HepG2 (cell line): ENCODE data around the gene NFATC3. TPM values are rescaled to one million over a fixed set of nuclear protein-coding genes. Genes with fewer than 3 reads are reported as not detected.

Experiments
- ARID2 ChIP-seq: sonication (generic); formaldehyde crosslinking; IDR thresholded peaks from 2 replicates; pipeline ENCODE4 v1.8.1; 2022; ENCODE audit warnings: mild to moderate bottlenecking, missing genetic modification reagents, borderline replicate concordance
- ASH2L ChIP-seq: fragments of 300-600, 200-600 bp; sonication (generic); IDR thresholded peaks from 2 replicates; pipeline ENCODE4 v1.7.0; 2017; ENCODE audit warnings: low read depth, mild to moderate bottlenecking, moderate library complexity, mixed read lengths, low read length; ENCODE audit not compliant: insufficient read length
- EEA1 ChIP-seq: sonication (generic); formaldehyde crosslinking; IDR thresholded peaks from 2 replicates; pipeline ENCODE4 v1.5.1; 2020; ENCODE audit warnings: mild to moderate bottlenecking, missing genetic modification reagents, borderline replicate concordance
- GLI4 ChIP-seq: sonication (generic); formaldehyde crosslinking; IDR thresholded peaks from 2 replicates; pipeline ENCODE4 v1.5.1; 2020; ENCODE audit warnings: missing genetic modification reagents, mild to moderate bottlenecking, moderate library complexity, borderline replicate concordance
- HIC2 ChIP-seq: sonication (generic); formaldehyde crosslinking; IDR thresholded peaks from 2 replicates; pipeline ENCODE4 v1.9.0; 2022; ENCODE audit warnings: low read depth, missing genetic modification reagents
- HNRNPUL1 ChIP-seq: fragments of 200-400 bp; formaldehyde crosslinking; IDR thresholded peaks from 2 replicates; pipeline ENCODE4 v1.6.1; 2017; ENCODE audit warnings: low read depth, mild to moderate bottlenecking, low read length, moderate library complexity
- IKZF5 ChIP-seq: IDR thresholded peaks from 2 replicates; pipeline ENCODE4 v1.6.1; 2018; ENCODE audit warnings: missing genetic modification reagents, mild to moderate bottlenecking, missing compliant biosample characterization
- KLF16 ChIP-seq, 2 experiments: sonication (generic) in 1 of 2; formaldehyde crosslinking in 1 of 2; IDR thresholded peaks; 2 replicates each; pipeline versions ENCODE4 v1.6.1 to v1.8.0; 2016 to 2023; ENCODE audit warnings: missing genetic modification reagents in 2 of 2, missing compliant biosample characterization in 1 of 2
- KMT2A ChIP-seq: sonication (generic); formaldehyde crosslinking; IDR thresholded peaks from 2 replicates; pipeline ENCODE4 v1.4.0; 2020; ENCODE audit warnings: missing genetic modification reagents
- MXD4 ChIP-seq: IDR thresholded peaks from 2 replicates; pipeline ENCODE4 v1.6.1; 2016; ENCODE audit warnings: mild to moderate bottlenecking, missing biosample characterization, missing genetic modification reagents
- NCOR1 ChIP-seq: fragments of 200-600 bp; sonication (generic); IDR thresholded peaks from 2 replicates; pipeline ENCODE4 v1.7.0; 2017; ENCODE audit warnings: antibody characterized with exemption, low read length, borderline replicate concordance
- POLR2A ChIP-seq, 2 experiments: IDR thresholded peaks; 2 replicates each; pipeline ENCODE4 v1.6.1; 2011; ENCODE audit warnings: low read depth in 2 of 2, low read length in 2 of 2, mild to moderate bottlenecking in 1 of 2, moderate library complexity in 1 of 2; ENCODE audit not compliant: insufficient read depth in 1 of 2
- REPIN1 ChIP-seq: sonication (generic); formaldehyde crosslinking; IDR thresholded peaks from 2 replicates; pipeline ENCODE4 v1.8.0; 2022; ENCODE audit warnings: missing genetic modification reagents, low read depth, mild to moderate bottlenecking, borderline replicate concordance
- SOX5 ChIP-seq: IDR thresholded peaks from 2 replicates; pipeline ENCODE4 v1.6.1; 2016; ENCODE audit warnings: borderline replicate concordance
- ZFP1 ChIP-seq: IDR thresholded peaks from 2 replicates; pipeline ENCODE4 v1.6.1; 2016
- ZMYM3 ChIP-seq: sonication (generic); formaldehyde crosslinking; IDR thresholded peaks from 2 replicates; pipeline ENCODE4 v1.5.1; 2020; ENCODE audit warnings: mild to moderate bottlenecking, missing genetic modification reagents
- ZNF232 ChIP-seq: sonication (generic); formaldehyde crosslinking; IDR thresholded peaks from 2 replicates; pipeline ENCODE4 v1.4.0; 2020; ENCODE audit warnings: missing genetic modification reagents, borderline replicate concordance
- ZNF256 ChIP-seq: sonication (generic); formaldehyde crosslinking; conservative IDR thresholded peaks from 2 replicates; pipeline ENCODE4 v1.4.0; 2020; ENCODE audit warnings: missing genetic modification reagents
- ZNF274 ChIP-seq: sonication (generic); formaldehyde crosslinking; IDR thresholded peaks from 2 replicates; pipeline ENCODE4 v1.5.1; 2020; ENCODE audit warnings: mild to moderate bottlenecking, missing genetic modification reagents
- ZNF3 ChIP-seq: IDR thresholded peaks from 2 replicates; pipeline ENCODE4 v1.7.0; 2017; ENCODE audit warnings: inconsistent platforms
- ZNF572 ChIP-seq: sonication (generic); formaldehyde crosslinking; IDR thresholded peaks from 2 replicates; pipeline ENCODE4 v1.5.1; 2020; ENCODE audit warnings: mild to moderate bottlenecking, missing genetic modification reagents
- ZNF615 ChIP-seq: sonication (generic); formaldehyde crosslinking; IDR thresholded peaks from 2 replicates; pipeline ENCODE4 v1.5.0; 2020; ENCODE audit warnings: mild to moderate bottlenecking, missing genetic modification reagents, borderline replicate concordance
- polyA plus RNA-seq, 8 experiments: library from polyadenylated mRNA; depleted of rRNA in 3 of 8; stranded (reverse) in 7 of 8; unstranded in 1 of 8; fragments of >200 nt; fragmentation: Illumina TruSeq in 4 of 8; extraction: Trizol in 4 of 8; gene quantifications; 2 replicates each; pipeline versions ENCODE4 v1.2.1 to v1.2.3, GENCODE V29; 2011 to 2016; ENCODE audit warnings: low read depth in 4 of 8, missing spikeins in 1 of 8, mixed read lengths in 1 of 8; ENCODE audit not compliant: insufficient read depth in 1 of 8
- total RNA-seq, 5 experiments: library from RNA; depleted of rRNA; stranded (reverse); fragments of >200 nt; fragmentation: Illumina TruSeq; extraction: Trizol; gene quantifications; 2 replicates each; pipeline ENCODE4 v1.2.3, GENCODE V29; 2016; ENCODE audit warnings: low read depth in 1 of 5
- TF ChIP-seq, protein P1 (sequence below): sonication (generic); formaldehyde crosslinking; IDR thresholded peaks from 2 replicates; pipeline ENCODE4 v1.4.0; 2020; ENCODE audit warnings: mild to moderate bottlenecking, missing genetic modification reagents
- TF ChIP-seq, protein P2 (sequence below): IDR thresholded peaks from 2 replicates; pipeline ENCODE4 v1.6.1; 2016; ENCODE audit warnings: missing compliant biosample characterization, missing genetic modification reagents, borderline replicate concordance

Gene NFATC3
- total and polyA plus RNA-seq, 2 of the 13 experiments (the other 11 are each of a cell fraction or from before 2014, with no cell fraction given), result 52.6 to 62.7 TPM

DNA sequence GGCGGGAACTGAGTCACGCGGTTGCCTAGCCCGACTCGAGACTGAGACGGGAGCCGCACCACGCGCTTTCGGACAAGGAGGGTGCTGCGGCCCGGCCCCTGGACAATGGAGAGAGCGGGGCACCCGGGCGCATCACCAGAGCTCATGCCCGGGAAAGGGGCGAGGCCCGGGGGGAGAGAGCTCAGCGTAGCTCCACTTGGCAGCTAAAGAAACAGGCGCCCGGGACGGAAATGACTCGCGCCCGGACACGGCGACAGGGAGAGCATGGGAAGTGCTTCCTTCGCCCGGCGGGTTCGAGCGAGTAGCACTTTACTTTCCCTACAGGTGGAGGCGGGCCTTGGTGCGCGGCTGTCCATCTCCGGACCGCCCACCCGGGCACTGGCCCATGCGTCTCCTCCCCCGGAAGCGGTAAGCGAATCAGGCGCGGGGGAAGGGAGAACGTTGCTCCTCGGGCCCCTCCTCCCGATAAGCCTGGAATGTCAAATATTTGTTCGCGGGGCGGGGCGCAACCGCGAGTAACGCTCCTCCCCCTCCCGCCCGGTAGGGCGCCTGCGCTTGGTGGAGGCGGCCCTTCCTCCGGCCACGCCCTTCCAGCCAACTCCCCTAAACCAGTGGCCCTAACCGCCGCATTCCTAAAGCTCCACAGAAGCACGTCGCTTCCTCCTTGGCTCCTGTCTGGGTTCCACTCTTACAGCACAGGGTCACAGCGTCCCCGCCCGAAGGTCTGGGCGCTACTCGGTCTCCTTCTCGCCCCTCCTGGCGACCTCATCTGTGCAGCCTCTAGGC lies 152.3 kb downstream of the NFATC3 start (continued):
- TF ChIP-seq HIC2 (CRISPR knock-in tag) (peak; percentile 69; the same call in 1 of the 2 replicates), IKZF5 (CRISPR knock-in tag) (peak; percentile 92), EEA1 (CRISPR knock-in tag) (0 out of 2 replicates have a peak, but pooled peaks have one; percentile 35), KLF16 (CRISPR knock-in tag; IDR thresholded peaks at IDR 0.05) (peak in 1 of 2 experiments; percentile 83; a peak in 1 of 4 replicates), NCOR1 (peak; percentile 50; the same call in 1 of the 2 replicates), ZNF3 (CRISPR knock-in tag) (no peak), POLR2A (IDR thresholded peaks at IDR 0.05; ENCODE audit: insufficient read depth in 1 of 2, low read depth in 2 of 2, low read length in 2 of 2) (peak in 1 of 2 experiments; percentile 91; a peak in 2 of 4 replicates), REPIN1 (CRISPR knock-in tag) (peak; percentile 67; the same call in 1 of the 2 replicates), ASH2L (peak; percentile 62), ZNF572 (CRISPR knock-in tag) (peak; percentile 82; the same call in 1 of the 2 replicates), ZNF274 (CRISPR knock-in tag) (peak; percentile 80; the same call in 1 of the 2 replicates), ZNF232 (CRISPR knock-in tag) (peak; percentile 93), ZMYM3 (CRISPR knock-in tag) (peak; percentile 43; the same call in 1 of the 2 replicates), SOX5 (CRISPR knock-in tag) (peak; percentile 88; the same call in 1 of the 2 replicates), ZNF256 (CRISPR knock-in tag) (peak; percentile 66; the same call in 1 of the 2 replicates), HNRNPUL1 (no peak), ZNF615 (CRISPR knock-in tag) (peak; percentile 50; the same call in 1 of the 2 replicates), ARID2 (no peak), MXD4 (CRISPR knock-in tag) (peak; percentile 77), KMT2A (CRISPR knock-in tag) (peak; percentile 76; the same call in 1 of the 2 replicates), GLI4 (CRISPR knock-in tag) (peak; percentile 39; the same call in 1 of the 2 replicates), ZFP1 (CRISPR knock-in tag) (peak; percentile 67; the same call in 1 of the 2 replicates)
- TF ChIP-seq, protein P1, sequence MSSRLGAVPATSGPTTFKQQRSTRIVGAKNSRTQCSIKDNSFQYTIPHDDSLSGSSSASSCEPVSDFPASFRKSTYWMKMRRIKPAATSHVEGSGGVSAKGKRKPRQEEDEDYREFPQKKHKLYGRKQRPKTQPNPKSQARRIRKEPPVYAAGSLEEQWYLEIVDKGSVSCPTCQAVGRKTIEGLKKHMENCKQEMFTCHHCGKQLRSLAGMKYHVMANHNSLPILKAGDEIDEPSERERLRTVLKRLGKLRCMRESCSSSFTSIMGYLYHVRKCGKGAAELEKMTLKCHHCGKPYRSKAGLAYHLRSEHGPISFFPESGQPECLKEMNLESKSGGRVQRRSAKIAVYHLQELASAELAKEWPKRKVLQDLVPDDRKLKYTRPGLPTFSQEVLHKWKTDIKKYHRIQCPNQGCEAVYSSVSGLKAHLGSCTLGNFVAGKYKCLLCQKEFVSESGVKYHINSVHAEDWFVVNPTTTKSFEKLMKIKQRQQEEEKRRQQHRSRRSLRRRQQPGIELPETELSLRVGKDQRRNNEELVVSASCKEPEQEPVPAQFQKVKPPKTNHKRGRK (CRISPR knock-in tag), result no peak
- TF ChIP-seq, protein P2, sequence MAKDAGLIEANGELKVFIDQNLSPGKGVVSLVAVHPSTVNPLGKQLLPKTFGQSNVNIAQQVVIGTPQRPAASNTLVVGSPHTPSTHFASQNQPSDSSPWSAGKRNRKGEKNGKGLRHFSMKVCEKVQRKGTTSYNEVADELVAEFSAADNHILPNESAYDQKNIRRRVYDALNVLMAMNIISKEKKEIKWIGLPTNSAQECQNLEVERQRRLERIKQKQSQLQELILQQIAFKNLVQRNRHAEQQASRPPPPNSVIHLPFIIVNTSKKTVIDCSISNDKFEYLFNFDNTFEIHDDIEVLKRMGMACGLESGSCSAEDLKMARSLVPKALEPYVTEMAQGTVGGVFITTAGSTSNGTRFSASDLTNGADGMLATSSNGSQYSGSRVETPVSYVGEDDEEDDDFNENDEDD (CRISPR knock-in tag), result peak; percentile 48; the same call in 1 of the 2 replicates
